Common myeloid progenitor, CD34-positive (primary cell): Measurements from ENCODE around the gene TMEM229B.
A peak's percentile ranks its signal among the peaks of the same experiment; 100 is the strongest.

Source experiments
- CTCF ChIA-PET: fragments of 350-600 bp; sonication (Branson Sonifier 250); formaldehyde crosslinking; loops from one replicate; lab custom pipeline; 2021; ENCODE audit warnings: antibody characterized with exemption; lab: Charles Lee
- POLR2A ChIA-PET: fragments of 350-600 bp; sonication (Branson Sonifier 250); formaldehyde crosslinking; loops from one replicate; lab custom pipeline; 2021; ENCODE audit warnings: antibody characterized with exemption; lab: Charles Lee
- DNase-seq, 3 donors: peaks; one replicate each; pipeline versions ENCODE4 v3.0.0 to v3.0.0-alpha.2; 2013
- H3K27ac ChIP-seq, 2 experiments: 1 replicate in 1 of 2; 2 replicates in 1 of 2; pipeline ENCODE4 v1.7.0; 2013; ENCODE audit warnings: inconsistent platforms in 2 of 2, low read length in 2 of 2, mild to moderate bottlenecking in 2 of 2, low read depth in 1 of 2, moderate library complexity in 1 of 2; ENCODE audit not compliant: severe bottlenecking in 2 of 2, insufficient read depth in 1 of 2, poor library complexity in 1 of 2
- H3K27me3 ChIP-seq, 5 experiments: replicated peaks in 2 of 5; 1 replicate in 3 of 5; 2 replicates in 2 of 5; pipeline versions ENCODE4 v1.6.1 to v1.7.0; 2013; ENCODE audit warnings: low read length in 4 of 5, mild to moderate bottlenecking in 2 of 5, moderate library complexity in 2 of 5, inconsistent platforms in 1 of 5; ENCODE audit not compliant: insufficient read depth in 5 of 5, control insufficient read depth in 4 of 5
- H3K36me3 ChIP-seq, 4 experiments: 1 replicate in 2 of 4; 2 replicates in 2 of 4; pipeline versions ENCODE4 v1.6.1 to v1.7.0; 2013; ENCODE audit warnings: low read length in 3 of 4, control low read depth in 1 of 4, mild to moderate bottlenecking in 1 of 4; ENCODE audit not compliant: control insufficient read depth in 4 of 4, insufficient read depth in 4 of 4
- H3K4me1 ChIP-seq, 4 experiments: 1 replicate in 3 of 4; 2 replicates in 1 of 4; pipeline versions ENCODE4 v1.6.1 to v1.7.1; 2013; ENCODE audit warnings: low read length in 3 of 4, mild to moderate bottlenecking in 3 of 4, control low read depth in 1 of 4, inconsistent platforms in 1 of 4, moderate library complexity in 1 of 4; ENCODE audit not compliant: control insufficient read depth in 4 of 4, insufficient read depth in 4 of 4; ENCODE audit errors: control extremely low read depth in 1 of 4
- H3K4me3 ChIP-seq, 7 experiments: 1 replicate in 4 of 7; 2 replicates in 3 of 7; pipeline versions ENCODE4 v1.5.1 to v1.7.0; 2013; ENCODE audit warnings: mild to moderate bottlenecking in 7 of 7, low read length in 6 of 7, moderate library complexity in 6 of 7, inconsistent platforms in 2 of 7, low read depth in 2 of 7, control low read depth in 1 of 7; ENCODE audit not compliant: insufficient read depth in 4 of 7, control insufficient read depth in 1 of 7; ENCODE audit errors: extremely low read depth in 1 of 7
- H3K9me3 ChIP-seq, 5 experiments: 1 replicate in 4 of 5; 2 replicates in 1 of 5; pipeline versions ENCODE4 v1.6.1 to v1.7.1; 2013; ENCODE audit warnings: low read length in 4 of 5, mild to moderate bottlenecking in 2 of 5, inconsistent platforms in 1 of 5, low read depth in 1 of 5, moderate library complexity in 1 of 5; ENCODE audit not compliant: control insufficient read depth in 4 of 5, insufficient read depth in 2 of 5; ENCODE audit errors: control extremely low read depth in 1 of 5
- WGBS: methylation state at CpG from one replicate; pipeline ENCODE4 v1.1.5; 2013; ENCODE audit not compliant: insufficient coverage; 5-methylcytosine and 5-hydroxymethylcytosine counted together

Gene TMEM229B

GRCh38 chr14:67472726-67473125 is 15.8 kb downstream of the TMEM229B start:
- Histone ChIP-seq H3K4me1 (no peaks in the 10 kb centered on the region), H3K36me3 (peaks cover 0 to 18% (median 2%) of the 10 kb centered on the region in 4 experiments), H3K9me3 (no peaks in the 10 kb centered on the region), H3K27ac (no peak overlapping the region), H3K4me3 (no peak overlapping the region), H3K27me3 (no peaks in the 10 kb centered on the region)
- DNase-seq: no peak
- ChIA-PET CTCF (no interaction called here), POLR2A (no interaction called here)
- WGBS: 98% methylated on average over 7 of the region's 10 CpGs

GRCh38 chr14:67469954-67470353 is 18.6 kb downstream of the TMEM229B start:
- H3K4me3 ChIP-seq: no peak overlapping the region
- POLR2A ChIA-PET: no interaction called here
- no peaks in the 10 kb centered on the region for H3K4me1 ChIP-seq
- DNase-seq: no peak
- WGBS: 100% methylated on average over 2 of the region's 3 CpGs
- peaks cover 0 to 11% (median 0%) of the 10 kb centered on the region in 4 experiments for H3K36me3 ChIP-seq
- CTCF ChIA-PET: no interaction called here
- H3K9me3 ChIP-seq: no peaks in the 10 kb centered on the region
- H3K27me3 ChIP-seq: no peaks in the 10 kb centered on the region
- H3K27ac ChIP-seq: no peak overlapping the region

GRCh38 chr14:67468378-67468730 is 20.2 kb downstream of the TMEM229B start:
- Histone ChIP-seq H3K4me1 (no peaks in the 10 kb centered on the region), H3K36me3 (peaks cover 0 to 7% (median 0%) of the 10 kb centered on the region in 4 experiments), H3K27ac (no peak overlapping the region), H3K4me3 (no peak overlapping the region), H3K9me3 (no peaks in the 10 kb centered on the region), H3K27me3 (no peaks in the 10 kb centered on the region)
- no peak for DNase-seq
- ChIA-PET CTCF (interaction anchor here (1.1 to 2.5 kb wide), 5 partner anchors 11 to 103 kb away, joined by 3 to 11 read pairs (median 4); no protein-coding TSS in a partner anchor), POLR2A (no interaction called here)
- 85% methylated on average over 4 of the region's 6 CpGs for WGBS

GRCh38 chr14:67467134-67467533 is 21.4 kb downstream of the TMEM229B start:
- no peaks in the 10 kb centered on the region for H3K36me3 ChIP-seq
- H3K4me1 ChIP-seq: no peaks in the 10 kb centered on the region
- H3K4me3 ChIP-seq: no peak overlapping the region
- CTCF ChIA-PET: interaction anchor here (0.7 to 2.5 kb wide), 9 partner anchors 9 to 67 kb away, joined by 3 to 11 read pairs (median 3); no protein-coding TSS in a partner anchor
- no peaks in the 10 kb centered on the region for H3K27me3 ChIP-seq
- POLR2A ChIA-PET: no interaction called here
- no peak for DNase-seq
- H3K27ac ChIP-seq: no peak overlapping the region
- no CpG with 5 or more reads among the region's 1 CpG for WGBS
- no peaks in the 10 kb centered on the region for H3K9me3 ChIP-seq

GRCh38 chr14:67464879-67465278 is 23.6 kb downstream of the TMEM229B start:
- Histone ChIP-seq H3K36me3 (no peaks in the 10 kb centered on the region), H3K9me3 (no peaks in the 10 kb centered on the region), H3K27ac (no peak overlapping the region), H3K27me3 (no peaks in the 10 kb centered on the region), H3K4me1 (no peaks in the 10 kb centered on the region), H3K4me3 (no peak overlapping the region)
- DNase-seq: no peak
- whole genome bisulfite sequencing: 95% methylated on average over 8 of the region's 8 CpGs
- CTCF ChIA-PET: interaction anchor here (0.6 to 2.4 kb wide), 7 partner anchors 9 to 150 kb away, joined by 3 to 10 read pairs (median 3); no protein-coding TSS in a partner anchor
- POLR2A ChIA-PET: no interaction called here

DNA sequence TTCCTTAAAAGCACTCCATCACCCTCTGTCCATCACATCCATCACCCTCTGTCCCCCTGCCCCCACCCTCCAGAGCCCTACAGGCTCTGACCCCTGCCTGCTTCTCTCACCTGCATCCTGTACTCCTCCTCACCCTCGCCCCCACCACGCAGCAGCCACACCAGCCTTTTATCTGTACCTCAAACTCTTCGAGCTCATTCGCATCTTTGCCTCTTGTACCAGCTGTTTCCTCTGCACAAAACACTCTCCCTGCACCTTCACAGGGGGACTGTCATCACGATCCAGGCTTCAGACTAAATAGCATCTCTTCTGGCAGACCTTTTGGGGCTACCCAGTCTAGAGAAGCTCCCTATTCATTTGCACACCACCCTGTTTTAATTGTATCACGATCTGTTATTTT is 24.1 kb downstream of the TMEM229B start:
- H3K36me3 ChIP-seq: no peaks in the 10 kb centered on the region
- DNase-seq: peak in 1 of 3 donors; percentile 20
- ChIA-PET POLR2A (interaction anchor here (0.6 to 1.4 kb wide), 2 partner anchors 24 to 37 kb away, joined by 3 read pairs; partner anchors contain the start of gene TMEM229B), CTCF (interaction anchor here (0.6 to 2.4 kb wide), 8 partner anchors 8 to 150 kb away, joined by 3 to 10 read pairs (median 3); no protein-coding TSS in a partner anchor)
- no peaks in the 10 kb centered on the region for H3K4me1 ChIP-seq
- no peak overlapping the region for H3K27ac ChIP-seq
- no peak overlapping the region for H3K4me3 ChIP-seq
- WGBS: 55% methylated on average over 6 of the region's 6 CpGs
- no peaks in the 10 kb centered on the region for H3K9me3 ChIP-seq
- peaks cover 0 to 3% (median 0%) of the 10 kb centered on the region in 5 experiments for H3K27me3 ChIP-seq

GRCh38 chr14:67463900-67464299 is 24.6 kb downstream of the TMEM229B start:
- Histone ChIP-seq H3K36me3 (no peaks in the 10 kb centered on the region), H3K4me3 (no peak overlapping the region), H3K9me3 (no peaks in the 10 kb centered on the region), H3K4me1 (no peaks in the 10 kb centered on the region), H3K27ac (no peak overlapping the region), H3K27me3 (peaks cover 0 to 3% (median 0%) of the 10 kb centered on the region in 5 experiments)
- no peak for DNase-seq
- ChIA-PET CTCF (interaction anchor here (0.8 to 1.8 kb wide), 3 partner anchors 8 to 33 kb away, joined by 3 to 6 read pairs (median 3); no protein-coding TSS in a partner anchor), POLR2A (interaction anchor here (0.6 to 1.4 kb wide), 2 partner anchors 24 to 36 kb away, joined by 3 read pairs; partner anchors contain the start of gene TMEM229B)
- WGBS: 100% methylated on average over 3 of the region's 3 CpGs
